Raji (cell line): Measurements from ENCODE around the gene VMP1.
A peak's percentile ranks its signal among the peaks of the same experiment; 100 is the strongest.

Experiments
- POLR2A ChIP-seq: IDR thresholded peaks from 2 replicates; pipeline ENCODE4 v1.6.1; 2011; ENCODE audit warnings: low read depth, low read length, control low read depth; ENCODE audit not compliant: insufficient read depth

The VMP1 gene

DNA sequence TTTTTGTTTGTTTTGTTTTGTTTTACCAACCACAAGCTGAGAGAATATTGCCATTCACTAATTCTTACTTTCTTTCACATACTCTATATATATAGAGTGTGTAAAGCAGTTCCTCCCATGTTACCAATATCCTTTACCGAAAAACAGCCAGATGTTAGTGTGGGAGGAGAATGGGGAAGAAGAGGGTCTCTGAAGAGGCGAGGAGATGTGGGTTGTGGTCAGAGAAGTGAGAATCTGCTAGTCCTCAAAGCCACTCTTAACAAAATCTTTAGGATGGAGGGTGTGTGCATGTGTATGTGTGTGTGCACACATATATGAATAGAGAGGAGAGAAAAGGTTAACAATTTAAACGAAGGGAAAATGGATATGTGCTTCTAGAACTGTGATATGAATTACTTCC lies 104.7 kb downstream of the VMP1 start:
- no peak for TF ChIP-seq POLR2A

DNA sequence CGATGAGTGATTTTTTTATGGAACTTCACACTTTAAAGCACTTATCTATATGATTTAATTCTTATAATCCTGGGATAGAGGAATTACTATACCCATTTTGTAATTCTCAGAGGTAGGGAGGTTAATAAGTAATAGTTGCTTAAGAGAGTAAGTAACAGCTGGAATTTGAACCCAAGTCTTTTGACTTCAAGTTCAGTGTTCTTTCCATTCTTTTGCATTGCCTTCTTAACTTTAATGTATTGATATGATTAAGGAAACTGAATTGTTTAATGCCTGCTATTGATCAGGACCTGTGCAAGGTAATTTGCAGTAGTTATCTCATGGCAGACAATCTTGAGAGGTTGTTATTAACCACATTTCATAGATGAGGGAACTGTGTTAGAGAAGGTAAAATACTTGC lies 106.8 kb downstream of the VMP1 start:
- TF ChIP-seq POLR2A: no peak

DNA sequence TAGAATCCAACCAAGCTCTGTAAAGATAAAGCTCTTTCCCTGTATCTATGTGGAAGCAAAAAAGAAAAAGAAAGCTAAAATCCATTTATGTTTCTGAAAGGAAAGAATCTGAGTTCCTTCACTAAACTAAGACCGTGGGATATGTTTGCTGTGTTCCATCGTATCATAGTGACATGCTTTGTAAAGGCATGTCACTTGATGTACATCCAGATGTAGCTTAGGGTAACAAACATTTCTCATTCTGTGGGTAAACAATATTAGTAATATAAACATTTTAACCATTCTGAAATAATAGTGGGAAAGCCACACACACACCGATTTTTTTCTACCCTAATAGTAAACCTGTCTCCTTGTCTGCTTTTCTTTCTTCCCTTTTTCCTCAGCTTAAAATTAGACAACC lies 107.2 kb downstream of the VMP1 start:
- no peak for TF ChIP-seq POLR2A

GRCh38 chr17:59815965-59816364 lies 108.5 kb downstream of the VMP1 start:
- no peak for TF ChIP-seq POLR2A

DNA sequence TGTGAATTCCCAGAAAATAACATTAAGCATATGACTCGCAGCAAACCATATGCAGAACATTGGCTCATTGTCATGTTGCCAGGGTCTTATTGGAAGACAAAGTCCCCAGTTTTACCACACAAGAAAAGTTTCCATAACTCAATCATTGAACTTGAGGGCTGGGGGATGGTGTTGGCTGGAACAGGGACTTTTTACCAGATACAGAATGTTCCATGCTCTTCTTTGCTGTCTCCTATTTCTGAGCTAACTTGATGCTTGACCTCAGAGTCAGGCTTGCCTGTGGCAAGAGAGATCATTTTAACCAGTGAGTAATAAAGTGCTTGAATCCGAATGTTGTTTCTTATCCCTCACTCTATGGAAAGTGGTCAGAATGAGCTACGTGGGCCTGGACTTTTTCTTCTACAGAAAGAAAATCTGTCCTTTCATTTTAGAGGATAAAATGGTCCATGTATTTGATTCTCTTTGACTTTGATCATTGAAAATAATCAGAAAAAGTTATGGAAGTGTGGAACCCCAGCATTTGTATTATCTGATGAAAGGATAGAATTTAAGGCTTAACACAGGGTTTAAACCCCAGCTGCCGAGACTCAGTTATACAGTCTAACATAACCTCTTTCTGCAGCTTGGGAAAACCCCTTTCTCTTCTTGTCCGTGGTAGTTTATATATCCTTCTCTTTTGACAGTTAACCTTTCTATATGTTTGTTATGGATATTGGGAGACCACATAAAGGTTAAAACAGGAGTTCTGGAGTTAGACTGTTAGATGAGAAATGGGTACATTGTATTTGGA lies 118.3 kb downstream of the VMP1 start:
- no peak for TF ChIP-seq POLR2A

DNA sequence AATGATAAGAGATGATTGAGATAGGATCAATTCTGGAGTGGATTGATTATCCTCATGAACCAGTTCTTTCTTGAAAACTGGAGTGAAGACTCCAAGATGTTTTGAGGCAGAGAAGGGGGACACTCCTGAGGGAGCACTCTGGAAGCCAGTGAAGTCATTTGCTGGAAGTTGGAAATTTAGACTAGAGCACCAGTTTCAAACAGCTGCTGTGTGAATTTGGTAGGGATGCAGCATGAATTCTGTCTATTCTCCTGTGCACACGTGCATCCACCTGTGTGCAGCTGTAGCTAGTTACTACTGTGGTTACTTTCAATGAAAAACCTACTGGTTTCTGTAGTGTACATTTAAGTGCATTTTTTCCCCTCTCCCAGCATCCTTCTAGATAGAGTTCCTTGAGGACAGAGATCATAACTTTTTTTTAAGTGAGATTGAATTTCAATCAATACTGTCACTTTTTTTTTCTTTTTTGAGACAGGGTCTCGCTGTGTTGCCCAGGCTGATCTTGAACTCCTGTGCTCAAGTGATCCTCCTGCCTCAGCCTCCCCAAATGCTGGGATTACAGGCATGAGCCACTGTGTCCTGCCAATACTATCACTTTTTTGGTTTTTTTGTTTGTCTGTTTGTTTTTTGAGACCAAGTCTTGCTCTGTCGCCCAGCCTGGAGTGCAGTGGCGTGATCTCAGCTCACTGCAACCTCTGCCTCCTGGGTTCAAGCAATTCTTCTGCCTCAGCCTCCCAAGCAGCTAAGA lies 119.4 kb downstream of the VMP1 start:
- no peak for TF ChIP-seq POLR2A

GRCh38 chr17:59827721-59828477 lies 120.4 kb downstream of the VMP1 start:
- TF ChIP-seq POLR2A: peak; percentile 55; the same call in 1 of the 2 replicates

DNA sequence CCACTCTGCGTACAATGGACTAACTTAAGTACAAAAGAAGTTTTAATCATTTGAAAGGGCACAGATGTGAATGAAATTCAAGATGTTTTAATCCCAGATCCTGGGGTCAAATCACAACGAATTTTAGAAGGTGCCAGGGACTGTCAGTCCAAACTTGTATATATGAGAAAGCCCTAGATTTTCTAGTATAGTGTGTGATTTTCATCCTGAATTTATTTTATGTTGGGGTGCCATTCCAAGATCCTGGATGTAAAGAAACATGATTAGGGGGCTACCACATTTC lies 121.0 kb downstream of the VMP1 start:
- no peak for TF ChIP-seq POLR2A

GRCh38 chr17:59829217-59830006 lies 122.0 kb downstream of the VMP1 start:
- peak; percentile 53; the same call in 1 of the 2 replicates for TF ChIP-seq POLR2A

GRCh38 chr17:59830007-59830630 lies 122.7 kb downstream of the VMP1 start:
- TF ChIP-seq POLR2A: peak; percentile 9; the same call in 1 of the 2 replicates

DNA sequence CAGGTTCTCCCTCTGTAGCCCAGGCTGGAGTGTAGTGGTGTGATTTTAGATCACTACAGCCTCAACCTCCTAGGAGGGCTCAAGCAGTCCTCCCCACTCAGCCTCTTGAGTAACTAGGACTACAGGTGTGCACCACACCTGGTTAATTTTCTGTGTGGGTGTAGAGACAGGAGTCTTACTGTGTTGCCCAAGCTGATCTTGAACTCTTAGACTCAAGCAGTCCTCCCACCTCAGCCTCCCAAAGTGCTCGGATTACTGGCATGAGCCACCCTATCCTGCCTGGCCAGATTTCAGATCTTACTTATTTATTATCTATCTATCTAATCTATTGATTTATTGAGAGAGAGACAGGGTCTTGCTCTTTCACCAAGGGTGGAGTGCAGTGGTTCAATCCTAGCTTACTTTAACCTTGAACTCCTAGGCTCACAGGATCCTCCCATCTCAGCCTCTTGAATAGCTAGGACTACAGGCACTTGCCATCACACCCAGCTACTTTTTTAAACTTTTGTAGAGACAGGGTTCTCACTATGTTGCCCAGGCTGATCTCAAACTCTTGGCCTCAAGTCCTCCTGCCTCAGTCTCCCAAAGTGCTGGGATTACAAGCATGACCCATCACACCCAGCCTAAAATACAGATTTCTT lies 123.5 kb downstream of the VMP1 start:
- 0 out of 2 replicates have a peak, but pooled peaks have one; percentile 17 for TF ChIP-seq POLR2A

- 0 out of 2 replicates have a peak, but pooled peaks have one; percentile 24 for TF ChIP-seq POLR2A
These were observed 125.5 kb downstream of the VMP1 start for GRCh38 chr17:59832883-59833379.

DNA sequence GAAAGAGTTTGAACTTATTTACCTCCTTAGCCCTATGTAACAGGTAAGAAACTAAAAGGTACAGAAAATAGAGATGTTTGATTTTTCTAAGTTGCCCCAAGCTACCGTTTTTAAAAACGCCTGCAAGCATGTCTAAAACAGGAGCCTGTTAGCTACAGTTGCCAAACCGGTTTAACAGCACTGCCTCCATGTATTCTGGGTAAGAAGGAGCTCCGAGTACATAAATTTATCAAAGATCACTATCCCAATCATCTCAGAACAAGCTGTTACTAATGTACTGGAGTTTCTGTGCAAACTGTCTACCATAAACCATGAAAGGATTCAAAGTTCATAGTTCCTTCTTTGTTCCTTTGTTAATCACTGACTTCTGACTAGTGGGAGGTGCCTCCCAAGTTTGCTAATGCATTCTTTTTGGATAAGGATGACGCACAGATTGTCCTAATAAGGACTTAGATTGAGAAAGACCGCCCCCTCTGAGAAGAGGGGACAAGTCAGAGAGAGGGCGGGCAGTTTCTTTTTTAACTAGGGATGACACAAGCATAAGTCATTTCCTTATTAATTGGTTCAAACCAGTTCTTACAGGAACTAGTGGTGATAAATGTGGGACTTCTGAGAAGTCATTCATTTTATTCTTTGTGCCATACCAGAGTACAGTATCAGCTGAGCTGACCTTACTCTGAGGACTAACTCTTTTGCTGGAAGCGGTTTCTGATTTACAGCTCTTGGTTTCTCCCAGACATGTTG lies 130.0 kb downstream of the VMP1 start:
- peak; percentile 96 for TF ChIP-seq POLR2A
